ENCODE measurements around the gene IL5RA.

- TF ChIP-seq CTCF (IDR thresholded peaks at IDR 0.05), result no peak
- TF ChIP-seq POLR2AphosphoS5 (IDR thresholded peaks at IDR 0.05; ENCODE audit: insufficient read depth in 1 of 2, low read depth in 1 of 2), result no peak
- TF ChIP-seq POLR2A (IDR thresholded peaks at IDR 0.05), result no peak
Measured at GRCh38 chr3:3134750-3135448, 24.7 kb upstream of the IL5RA start.

Measured in vagina (tissue), 2 donors.